Activated naive CD8-positive, alpha-beta T cell treated with anti-CD3 and anti-CD28 coated beads for 36 hours (primary cell): ENCODE data around the gene TRAPPC6A. TPM values are rescaled to one million over a fixed set of nuclear protein-coding genes. Genes with fewer than 3 reads are reported as not detected.

Experiments used
- DNase-seq: peaks from one replicate; pipeline ENCODE4 v3.0.0; 2021
- H3K27ac Mint-ChIP-seq: one replicate; pipeline ENCODE4 v1.8.0; 2022; ENCODE audit warnings: mild to moderate bottlenecking, moderate library complexity, mixed read lengths
- H3K27me3 Mint-ChIP-seq: one replicate; pipeline ENCODE4 v1.8.0; 2022; ENCODE audit warnings: mild to moderate bottlenecking, mixed read lengths
- H3K36me3 Mint-ChIP-seq: one replicate; pipeline ENCODE4 v1.8.0; 2021; ENCODE audit warnings: mild to moderate bottlenecking, mixed read lengths
- H3K4me1 Mint-ChIP-seq: one replicate; pipeline ENCODE4 v1.8.0; 2021; ENCODE audit warnings: mixed read lengths
- H3K4me3 Mint-ChIP-seq: one replicate; pipeline ENCODE4 v1.8.0; 2022; ENCODE audit warnings: mild to moderate bottlenecking, moderate library complexity, mixed read lengths
- H3K9me3 Mint-ChIP-seq: one replicate; pipeline ENCODE4 v1.8.0; 2022; ENCODE audit warnings: mixed read lengths
- total RNA-seq, 2 experiments: library from RNA; stranded (reverse); gene quantifications; one replicate each; pipeline ENCODE4 v1.2.3, GENCODE V29; 2021

TRAPPC6A gene
- total RNA-seq, 2 experiments from 2014 or later = 19.8 to 22.9 TPM

- no peak overlapping the region for H3K27ac Mint-ChIP-seq
- no peak overlapping the region for H3K4me3 Mint-ChIP-seq
- peaks cover 21% of the 10 kb centered on the region for H3K4me1 Mint-ChIP-seq
Observed at GRCh38 chr19:45173816-45174215, 4.2 kb downstream of the TRAPPC6A start.

GRCh38 chr19:45172611-45173208 is 5.3 kb downstream of the TRAPPC6A start:
- Mint-ChIP-seq H3K4me3 (no peak overlapping the region), H3K36me3 (peaks cover 2% of the 10 kb centered on the region), H3K27me3 (no peaks in the 10 kb centered on the region), H3K27ac (peak overlapping the region; percentile 74), H3K9me3 (no peaks in the 10 kb centered on the region), H3K4me1 (peaks cover 21% of the 10 kb centered on the region)
- no peak for DNase-seq

More at GRCh38 chr19:45173816-45174215, 4.2 kb downstream of the TRAPPC6A start:
- Mint-ChIP-seq H3K36me3 (peaks cover 2% of the 10 kb centered on the region), H3K9me3 (no peaks in the 10 kb centered on the region), H3K27me3 (no peaks in the 10 kb centered on the region)
- DNase-seq = no peak

- H3K27me3 Mint-ChIP-seq = no peaks in the 10 kb centered on the region
- DNase-seq = no peak
- peak overlapping the region; percentile 74 for H3K27ac Mint-ChIP-seq
- peaks cover 2% of the 10 kb centered on the region for H3K36me3 Mint-ChIP-seq
- no peak overlapping the region for H3K4me3 Mint-ChIP-seq
- no peaks in the 10 kb centered on the region for H3K9me3 Mint-ChIP-seq
- peaks cover 21% of the 10 kb centered on the region for H3K4me1 Mint-ChIP-seq
Observed at GRCh38 chr19:45172173-45172572, 5.9 kb downstream of the TRAPPC6A start.

- DNase-seq = peak; percentile 30
- peaks cover 2% of the 10 kb centered on the region for H3K36me3 Mint-ChIP-seq
- H3K9me3 Mint-ChIP-seq = no peaks in the 10 kb centered on the region
- H3K4me1 Mint-ChIP-seq = peaks cover 24% of the 10 kb centered on the region
- peak overlapping the region; percentile 55 for H3K4me3 Mint-ChIP-seq
- H3K27ac Mint-ChIP-seq = peak overlapping the region; percentile 93
- H3K27me3 Mint-ChIP-seq = no peaks in the 10 kb centered on the region
Observed at GRCh38 chr19:45171211-45171623, 6.8 kb downstream of the TRAPPC6A start.

- no peak for DNase-seq
- H3K9me3 Mint-ChIP-seq = no peaks in the 10 kb centered on the region
- peak overlapping the region; percentile 93 for H3K27ac Mint-ChIP-seq
- H3K36me3 Mint-ChIP-seq = peaks cover 2% of the 10 kb centered on the region
- peaks cover 24% of the 10 kb centered on the region for H3K4me1 Mint-ChIP-seq
- no peaks in the 10 kb centered on the region for H3K27me3 Mint-ChIP-seq
- H3K4me3 Mint-ChIP-seq = no peak overlapping the region
Observed at GRCh38 chr19:45170146-45171106, 7.6 kb downstream of the TRAPPC6A start.

- no peaks in the 10 kb centered on the region for H3K27me3 Mint-ChIP-seq
- H3K36me3 Mint-ChIP-seq = peaks cover 2% of the 10 kb centered on the region
- H3K4me3 Mint-ChIP-seq = no peak overlapping the region
- H3K9me3 Mint-ChIP-seq = no peaks in the 10 kb centered on the region
- no peak for DNase-seq
- peaks cover 25% of the 10 kb centered on the region for H3K4me1 Mint-ChIP-seq
- no peak overlapping the region for H3K27ac Mint-ChIP-seq
Observed at GRCh38 chr19:45169602-45170001, 8.4 kb downstream of the TRAPPC6A start.

- Mint-ChIP-seq H3K4me3 (no peak overlapping the region), H3K9me3 (no peaks in the 10 kb centered on the region), H3K4me1 (peaks cover 31% of the 10 kb centered on the region), H3K27me3 (no peaks in the 10 kb centered on the region), H3K27ac (no peak overlapping the region), H3K36me3 (peaks cover 2% of the 10 kb centered on the region)
- no peak for DNase-seq
Observed at GRCh38 chr19:45168767-45169351, 9.2 kb downstream of the TRAPPC6A start.

GRCh38 chr19:45166723-45167252 is 11.2 kb downstream of the TRAPPC6A start:
- H3K36me3 Mint-ChIP-seq = peaks cover 2% of the 10 kb centered on the region
- H3K4me1 Mint-ChIP-seq = peaks cover 25% of the 10 kb centered on the region
- no peaks in the 10 kb centered on the region for H3K27me3 Mint-ChIP-seq
- DNase-seq = no peak
- no peak overlapping the region for H3K4me3 Mint-ChIP-seq
- H3K9me3 Mint-ChIP-seq = no peaks in the 10 kb centered on the region
- H3K27ac Mint-ChIP-seq = no peak overlapping the region

- H3K4me1 Mint-ChIP-seq = peaks cover 14% of the 10 kb centered on the region
- H3K27me3 Mint-ChIP-seq = no peaks in the 10 kb centered on the region
- H3K4me3 Mint-ChIP-seq = no peak overlapping the region
- no peaks in the 10 kb centered on the region for H3K9me3 Mint-ChIP-seq
- H3K27ac Mint-ChIP-seq = peak overlapping the region; percentile 66
- DNase-seq = peak; percentile 82
- H3K36me3 Mint-ChIP-seq = no peaks in the 10 kb centered on the region
Observed at GRCh38 chr19:45164577-45165335, 13.3 kb downstream of the TRAPPC6A start.

GRCh38 chr19:45163751-45164460 is 14.1 kb downstream of the TRAPPC6A start:
- no peaks in the 10 kb centered on the region for H3K9me3 Mint-ChIP-seq
- H3K36me3 Mint-ChIP-seq = no peaks in the 10 kb centered on the region
- H3K27me3 Mint-ChIP-seq = no peaks in the 10 kb centered on the region
- H3K4me3 Mint-ChIP-seq = no peak overlapping the region
- H3K4me1 Mint-ChIP-seq = peaks cover 14% of the 10 kb centered on the region
- no peak for DNase-seq
- H3K27ac Mint-ChIP-seq = peak overlapping the region; percentile 66

GRCh38 chr19:45163156-45163555 is 14.9 kb downstream of the TRAPPC6A start:
- no peak overlapping the region for H3K4me3 Mint-ChIP-seq
- no peaks in the 10 kb centered on the region for H3K36me3 Mint-ChIP-seq
- H3K9me3 Mint-ChIP-seq = no peaks in the 10 kb centered on the region
- DNase-seq = no peak
- no peak overlapping the region for H3K27ac Mint-ChIP-seq
- peaks cover under 1% of the 10 kb centered on the region for H3K27me3 Mint-ChIP-seq
- H3K4me1 Mint-ChIP-seq = peaks cover 14% of the 10 kb centered on the region

- H3K9me3 Mint-ChIP-seq = no peaks in the 10 kb centered on the region
- H3K4me1 Mint-ChIP-seq = peaks cover 14% of the 10 kb centered on the region
- H3K36me3 Mint-ChIP-seq = no peaks in the 10 kb centered on the region
- DNase-seq = no peak
- H3K27ac Mint-ChIP-seq = no peak overlapping the region
- no peak overlapping the region for H3K4me3 Mint-ChIP-seq
- peaks cover 3% of the 10 kb centered on the region for H3K27me3 Mint-ChIP-seq
Observed at GRCh38 chr19:45162608-45163143, 15.4 kb downstream of the TRAPPC6A start.

- Mint-ChIP-seq H3K27ac (no peak overlapping the region), H3K4me3 (no peak overlapping the region), H3K4me1 (peaks cover 12% of the 10 kb centered on the region), H3K27me3 (peaks cover 3% of the 10 kb centered on the region), H3K9me3 (no peaks in the 10 kb centered on the region), H3K36me3 (no peaks in the 10 kb centered on the region)
- no peak for DNase-seq
Observed at GRCh38 chr19:45161738-45162607, 16.1 kb downstream of the TRAPPC6A start.
